Measurements from ENCODE around the gene TP53BP2. TPM values are rescaled to one million over a fixed set of nuclear protein-coding genes. Genes with fewer than 3 reads are reported as not detected.

Gene TP53BP2
- total and polyA plus RNA-seq, 7 donors = 10.6 to 34.0 (median 17.1) TPM

GRCh38 chr1:223775054-223775453 lies 70.7 kb downstream of the TP53BP2 start:
- 40 to 49% (median 46%) methylated on average over 4 of the region's 4 CpGs for WGBS, 3 donors
- TF ChIP-seq, protein P1, sequence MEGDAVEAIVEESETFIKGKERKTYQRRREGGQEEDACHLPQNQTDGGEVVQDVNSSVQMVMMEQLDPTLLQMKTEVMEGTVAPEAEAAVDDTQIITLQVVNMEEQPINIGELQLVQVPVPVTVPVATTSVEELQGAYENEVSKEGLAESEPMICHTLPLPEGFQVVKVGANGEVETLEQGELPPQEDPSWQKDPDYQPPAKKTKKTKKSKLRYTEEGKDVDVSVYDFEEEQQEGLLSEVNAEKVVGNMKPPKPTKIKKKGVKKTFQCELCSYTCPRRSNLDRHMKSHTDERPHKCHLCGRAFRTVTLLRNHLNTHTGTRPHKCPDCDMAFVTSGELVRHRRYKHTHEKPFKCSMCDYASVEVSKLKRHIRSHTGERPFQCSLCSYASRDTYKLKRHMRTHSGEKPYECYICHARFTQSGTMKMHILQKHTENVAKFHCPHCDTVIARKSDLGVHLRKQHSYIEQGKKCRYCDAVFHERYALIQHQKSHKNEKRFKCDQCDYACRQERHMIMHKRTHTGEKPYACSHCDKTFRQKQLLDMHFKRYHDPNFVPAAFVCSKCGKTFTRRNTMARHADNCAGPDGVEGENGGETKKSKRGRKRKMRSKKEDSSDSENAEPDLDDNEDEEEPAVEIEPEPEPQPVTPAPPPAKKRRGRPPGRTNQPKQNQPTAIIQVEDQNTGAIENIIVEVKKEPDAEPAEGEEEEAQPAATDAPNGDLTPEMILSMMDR (IDR thresholded peaks at IDR 0.05) = no peak

DNA sequence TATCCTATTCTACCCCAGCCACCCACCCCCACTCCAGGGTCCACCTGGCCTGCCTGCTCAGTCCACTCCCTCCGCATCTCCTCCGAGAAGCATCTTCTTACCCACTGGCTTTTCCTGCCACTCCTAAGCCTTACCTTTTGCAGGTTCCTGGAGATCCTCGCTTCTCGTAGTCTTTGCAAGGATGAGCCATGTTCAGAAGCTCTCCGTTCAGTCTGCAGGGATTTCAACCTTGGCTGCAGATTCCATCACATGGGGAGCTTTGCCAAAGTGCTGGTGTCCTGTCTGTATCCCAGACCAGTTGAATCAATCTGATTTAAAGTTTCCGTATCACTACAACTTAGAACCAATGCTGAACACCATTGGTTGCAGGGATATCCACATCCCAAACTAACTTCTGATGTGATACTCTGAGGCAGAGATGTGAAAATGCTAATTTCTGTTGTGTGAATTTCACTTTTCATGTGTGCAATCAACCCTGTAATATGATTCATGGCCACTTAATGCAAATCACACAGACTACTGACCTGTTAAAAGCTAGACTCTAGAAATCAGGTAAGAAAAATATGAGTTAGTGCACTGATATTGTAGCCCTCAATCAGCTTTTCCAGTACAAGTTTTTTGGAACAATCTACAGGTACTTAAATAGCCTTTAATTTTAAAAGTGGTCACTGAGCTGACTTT lies 71.5 kb downstream of the TP53BP2 start:
- 81 to 86% (median 83%) methylated on average over 6 of the region's 6 CpGs for WGBS, 3 donors
- H3K9me3 ChIP-seq = no peaks in the 10 kb centered on the region
- intact Hi-C loops (cut with DNase I) = no loop called here
- DNase-seq (no peak), ATAC-seq (no peak)
- peaks cover 19 to 100% of the 10 kb centered on the region in 2 donors for H3K36me3 ChIP-seq (ENCODE audit: insufficient read depth in 1 of 2, low read depth in 1 of 2)
- no peaks in the 10 kb centered on the region for H3K27me3 ChIP-seq (ENCODE audit: insufficient read depth in 3 of 3, low read length in 2 of 3)
- TF ChIP-seq, protein P1 (IDR thresholded peaks at IDR 0.05) = no peak
- peaks cover 4% of the 10 kb centered on the region for H3K4me1 ChIP-seq
- no peak overlapping the region for H3K27ac ChIP-seq
- H3K4me3 ChIP-seq = no peak overlapping the region

More at GRCh38 chr1:223775054-223775453, 70.7 kb downstream of the TP53BP2 start:
- intact Hi-C loops (cut with DNase I) = no loop called here
- Histone ChIP-seq H3K27me3 (ENCODE audit: insufficient read depth in 3 of 3, low read length in 2 of 3) (no peaks in the 10 kb centered on the region), H3K9me3 (no peaks in the 10 kb centered on the region), H3K36me3 (ENCODE audit: insufficient read depth in 1 of 2, low read depth in 1 of 2) (peaks cover 16 to 100% of the 10 kb centered on the region in 2 donors), H3K4me3 (no peak overlapping the region), H3K4me1 (peaks cover 4% of the 10 kb centered on the region), H3K27ac (no peak overlapping the region)
- DNase-seq = no peak
- ATAC-seq = peak in 1 of 4 donors; percentile 63

GRCh38 chr1:223772771-223773160 lies 73.0 kb downstream of the TP53BP2 start:
- WGBS, 3 donors = 85 to 96% (median 87%) methylated on average over 5 of the region's 5 CpGs
- no peak for DNase-seq
- ATAC-seq = no peak
- Histone ChIP-seq H3K9me3 (no peaks in the 10 kb centered on the region), H3K27ac (peak overlapping the region; percentile 46), H3K36me3 (ENCODE audit: insufficient read depth in 1 of 2, low read depth in 1 of 2) (peaks cover 16 to 91% of the 10 kb centered on the region in 2 donors), H3K4me3 (no peak overlapping the region), H3K4me1 (peaks cover 4% of the 10 kb centered on the region), H3K27me3 (ENCODE audit: insufficient read depth in 3 of 3, low read length in 2 of 3) (no peaks in the 10 kb centered on the region)
- TF ChIP-seq, protein P1 (IDR thresholded peaks at IDR 0.05) = no peak
- intact Hi-C loops (cut with DNase I) = no loop called here

GRCh38 chr1:223771814-223772770 lies 73.7 kb downstream of the TP53BP2 start:
- H3K36me3 ChIP-seq (ENCODE audit: insufficient read depth in 1 of 2, low read depth in 1 of 2) = peaks cover 16 to 84% of the 10 kb centered on the region in 2 donors
- no peaks in the 10 kb centered on the region for H3K27me3 ChIP-seq (ENCODE audit: insufficient read depth in 3 of 3, low read length in 2 of 3)
- H3K27ac ChIP-seq = peak overlapping the region; percentile 54
- peak in 2 of 4 donors; percentile 37 to 49 for ATAC-seq
- TF ChIP-seq, protein P1 (IDR thresholded peaks at IDR 0.05) = no peak
- DNase-seq = peak in 1 of 2 donors; percentile 59
- H3K4me3 ChIP-seq = no peak overlapping the region
- intact Hi-C loops (cut with DNase I) = no loop called here
- H3K4me1 ChIP-seq = peaks cover 4% of the 10 kb centered on the region
- H3K9me3 ChIP-seq = no peaks in the 10 kb centered on the region
- WGBS, 3 donors = 45 to 55% (median 49%) methylated on average over 16 of the region's 16 CpGs
